GM12878 (cell line): Measurements from ENCODE around the gene COL15A1.

ENCODE experiments used
- BACH1 ChIP-seq: fragments of 450-650 bp; IDR thresholded peaks from 2 replicates; pipeline ENCODE4 v1.6.1; 2017; ENCODE audit warnings: mild to moderate bottlenecking, borderline replicate concordance
- CTCF ChIP-seq, 3 experiments: IDR thresholded peaks in 2 of 3; conservative IDR thresholded peaks in 1 of 3; 2 replicates each; pipeline ENCODE4 v1.5.1; 2011; ENCODE audit warnings: low read depth in 3 of 3, low read length in 3 of 3, mild to moderate bottlenecking in 3 of 3, control low read depth in 2 of 3, moderate library complexity in 2 of 3, inconsistent platforms in 1 of 3, mixed read lengths in 1 of 3; ENCODE audit not compliant: control insufficient read depth in 2 of 3, insufficient read depth in 1 of 3; ENCODE audit errors: extremely low read depth in 1 of 3
- EP300 ChIP-seq, 2 experiments: fragments of 150-350 bp in 1 of 2; IDR thresholded peaks; 2 replicates each; pipeline ENCODE4 v1.6.1; 2011 to 2012; ENCODE audit warnings: low read depth in 2 of 2, low read length in 2 of 2, borderline replicate concordance in 1 of 2, improper control_type of control experiment in 1 of 2, inconsistent platforms in 1 of 2; ENCODE audit not compliant: control insufficient read depth in 1 of 2
- JUND ChIP-seq: IDR thresholded peaks from 2 replicates; pipeline ENCODE4 v1.6.1; 2012; ENCODE audit warnings: low read depth, mild to moderate bottlenecking, low read length, improper control_type of control experiment, moderate library complexity
- KAT2A ChIP-seq: conservative IDR thresholded peaks from 2 replicates; pipeline ENCODE4 v1.6.1; 2011; ENCODE audit warnings: low read depth, low read length; ENCODE audit not compliant: control insufficient read depth
- MYC ChIP-seq: IDR thresholded peaks from 2 replicates; pipeline ENCODE4 v1.6.1; 2011; ENCODE audit warnings: mild to moderate bottlenecking, low read length, moderate library complexity, inconsistent platforms; ENCODE audit not compliant: insufficient read depth, insufficient replicate concordance, insufficient read length, severe bottlenecking
- NR2C2 ChIP-seq: IDR thresholded peaks from 2 replicates; pipeline ENCODE4 v1.6.1; 2011; ENCODE audit warnings: borderline replicate concordance, low read depth; ENCODE audit not compliant: control insufficient read depth, insufficient read length
- POLR2A ChIP-seq: IDR thresholded peaks from 2 replicates; pipeline ENCODE4 v1.6.1; 2011; ENCODE audit warnings: low read depth, mild to moderate bottlenecking, low read length
- POLR2AphosphoS2 ChIP-seq: IDR thresholded peaks from 2 replicates; pipeline ENCODE4 v1.6.1; 2011; ENCODE audit warnings: low read depth, mild to moderate bottlenecking, low read length, improper control_type of control experiment, moderate library complexity
- SMC3 ChIP-seq: IDR thresholded peaks from 2 replicates; pipeline ENCODE4 v1.6.1; 2011; ENCODE audit warnings: low read length, improper control_type of control experiment, borderline replicate concordance
- SPI1 ChIP-seq: IDR thresholded peaks from 2 replicates; pipeline ENCODE4 v1.6.1; 2011; ENCODE audit warnings: low read depth, mild to moderate bottlenecking, low read length, moderate library complexity, borderline replicate concordance; ENCODE audit not compliant: insufficient read depth
- SUZ12 ChIP-seq: fragments of 200-600 bp; sonication (generic); IDR thresholded peaks from one replicate; pipeline ENCODE4 v1.6.1; 2018; ENCODE audit warnings: antibody characterized with exemption, mild to moderate bottlenecking; ENCODE audit not compliant: unreplicated experiment
- TCF7 ChIP-seq: IDR thresholded peaks from 2 replicates; pipeline ENCODE4 v1.6.1; 2014; ENCODE audit warnings: antibody characterized with exemption, borderline replicate concordance
- ZNF687 ChIP-seq: fragments of 450-650 bp; IDR thresholded peaks from 2 replicates; pipeline ENCODE4 v1.6.1; 2017; ENCODE audit warnings: mild to moderate bottlenecking, moderate library complexity

- TF ChIP-seq POLR2A: no peak
- TF ChIP-seq JUND: no peak
- no peak for TF ChIP-seq SPI1
- no peak for TF ChIP-seq CTCF (IDR thresholded peaks at IDR 0.05 in 2 of 3, conservative IDR thresholded peaks at IDR 0.05 in 1 of 3; ENCODE audit: control insufficient read depth in 2 of 3, extremely low read depth in 1 of 3, insufficient read depth in 1 of 3, low read depth in 3 of 3, low read length in 3 of 3)
- no peak for TF ChIP-seq SUZ12
- TF ChIP-seq NR2C2: no peak
- TF ChIP-seq TCF7: no peak
- TF ChIP-seq POLR2AphosphoS2: no peak
- no peak for TF ChIP-seq KAT2A
- no peak for TF ChIP-seq SMC3
- TF ChIP-seq ZNF687: no peak
- TF ChIP-seq BACH1: no peak
- no peak for TF ChIP-seq MYC
- no peak; a peak in 1 of 4 replicates for TF ChIP-seq EP300 (IDR thresholded peaks at IDR 0.05; ENCODE audit: borderline replicate concordance in 1 of 2, control insufficient read depth in 1 of 2, low read depth in 2 of 2, low read length in 2 of 2)
These were observed 176.4 kb downstream of the COL15A1 start for GRCh38 chr9:99119976-99120655.
